ENCODE data around the gene CABP5. TPM values are rescaled to one million over a fixed set of nuclear protein-coding genes. Genes with fewer than 3 reads are reported as not detected.

CABP5 gene
- total RNA-seq, 1 donor from 2014 or later, result not detected

Other genes with a start within 250 kb of the CABP5 start
- not detected for gene TPRX1, start 239.5 kb downstream of the CABP5 start, total RNA-seq (ENCODE audit: unreplicated experiment)
- gene CRX, start 222.1 kb downstream of the CABP5 start, total RNA-seq (ENCODE audit: unreplicated experiment), result not detected
- not detected for gene TPRX2, start 184.8 kb downstream of the CABP5 start, total RNA-seq (ENCODE audit: unreplicated experiment)
- gene SULT2A1, start 157.8 kb downstream of the CABP5 start, total RNA-seq (ENCODE audit: unreplicated experiment), result not detected
- gene BSPH1, start 51.9 kb downstream of the CABP5 start, total RNA-seq (ENCODE audit: unreplicated experiment), result not detected
- gene ELSPBP1, start 49.4 kb downstream of the CABP5 start, total RNA-seq (ENCODE audit: unreplicated experiment), result not detected
- gene PLA2G4C, start 66.7 kb upstream of the CABP5 start, total RNA-seq (ENCODE audit: unreplicated experiment), result 2.5 TPM
- gene LIG1, start 126.3 kb upstream of the CABP5 start, total RNA-seq (ENCODE audit: unreplicated experiment), result 16.9 TPM
- 6.7 TPM for gene ZSWIM9, start 126.6 kb upstream of the CABP5 start, total RNA-seq (ENCODE audit: unreplicated experiment)
- 41.9 TPM for gene CARD8, start 211.8 kb upstream of the CABP5 start, total RNA-seq (ENCODE audit: unreplicated experiment)
- gene ZNF114, start 226.0 kb upstream of the CABP5 start, total RNA-seq (ENCODE audit: unreplicated experiment), result 3.7 TPM